Retina (tissue), 1 donor: ENCODE data around the gene CCDC142.
A peak's percentile ranks its signal among the peaks of the same experiment; 100 is the strongest.

Experiments
- DNase-seq: peaks from one replicate; pipeline ENCODE4 v3.0.0-alpha.2; 2016

The CCDC142 gene

GRCh38 chr2:74514368-74515270, 31.8 kb upstream of the CCDC142 start, which contains the start of gene TLX2:
Gene TLX2 (plus strand): TSS chr2:74514450. CDS start chr2:74514807, 357 bp downstream.
- peak; percentile 69 for DNase-seq

- DNase-seq: peak; percentile 75
Measured at GRCh38 chr2:74513605-74514367, 31.0 kb upstream of the CCDC142 start.

- DNase-seq: peak; percentile 36
Measured at GRCh38 chr2:74512744-74513604, 30.2 kb upstream of the CCDC142 start.

DNA sequence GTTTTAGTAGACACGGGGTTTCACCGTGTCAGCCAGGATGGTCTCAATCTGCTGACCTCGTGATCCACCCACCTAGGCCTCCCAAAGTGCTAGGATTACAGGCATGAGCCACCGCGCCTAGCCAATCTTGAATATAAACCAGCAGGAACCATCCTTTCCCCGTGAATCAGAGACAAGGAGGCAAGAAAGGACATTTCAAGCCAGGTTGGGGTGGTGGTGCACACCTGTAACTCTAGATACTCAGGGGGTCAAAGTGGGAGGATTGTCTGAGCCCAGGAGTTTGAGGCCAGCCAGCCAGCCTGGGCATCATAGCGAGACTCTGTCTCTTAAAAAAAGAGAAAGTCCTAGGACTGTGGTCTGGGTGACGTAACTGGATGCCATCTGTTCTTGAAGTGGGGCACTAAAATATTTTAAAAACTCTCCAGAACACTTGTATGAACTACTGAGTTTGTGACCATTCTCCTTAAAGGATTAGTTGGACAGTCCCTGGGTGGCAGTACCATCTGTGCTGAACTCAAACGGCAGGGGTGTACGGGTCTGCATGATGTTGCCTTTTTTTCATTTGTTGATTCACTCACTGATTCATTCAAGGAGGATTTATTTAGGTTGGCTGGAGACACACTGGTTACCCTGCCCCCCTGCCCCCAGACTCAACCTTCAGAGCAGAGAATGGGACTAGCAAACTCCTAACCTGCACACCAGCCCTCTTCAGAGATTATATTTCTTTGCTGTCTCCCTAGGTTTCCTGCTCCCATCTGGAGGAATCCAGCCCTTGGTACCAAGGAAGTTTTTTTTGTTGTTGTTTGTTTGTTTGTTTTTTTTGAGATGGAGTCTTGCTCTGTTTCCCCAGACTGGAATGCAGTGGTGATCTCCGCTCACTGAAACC, 28.5 kb upstream of the CCDC142 start:
- DNase-seq: no peak

GRCh38 chr2:74510272-74510671, 27.5 kb upstream of the CCDC142 start:
- no peak for DNase-seq

DNA sequence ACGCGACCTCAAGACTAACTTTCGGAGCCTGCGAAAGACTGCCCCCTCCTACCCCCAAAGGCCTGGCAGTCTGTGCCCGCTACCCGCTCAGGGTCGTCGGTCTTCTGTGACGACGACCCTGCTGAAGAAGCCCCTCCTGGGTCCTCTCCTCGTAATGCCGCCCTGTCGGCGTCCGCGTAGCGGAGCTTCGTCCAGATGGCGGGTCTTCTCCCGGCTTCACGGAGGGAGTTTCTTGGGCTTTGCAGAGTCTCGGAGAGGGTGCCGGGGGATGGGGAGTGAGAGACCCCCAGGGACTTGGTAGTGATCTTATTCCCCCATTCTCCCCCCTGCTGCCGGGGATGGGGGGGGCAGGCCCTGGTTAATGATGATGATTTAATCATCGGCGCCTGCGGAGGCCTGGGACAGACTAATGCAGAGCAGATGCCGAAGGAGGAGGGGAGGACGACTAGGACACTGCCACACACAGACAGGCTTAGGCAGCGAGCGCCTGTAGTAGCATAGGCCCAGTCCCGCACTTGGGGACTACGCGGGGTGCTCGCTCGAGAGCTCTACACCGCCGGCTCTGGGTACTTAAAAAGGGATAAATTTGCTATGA, 25.2 kb upstream of the CCDC142 start:
- DNase-seq: no peak

DNA sequence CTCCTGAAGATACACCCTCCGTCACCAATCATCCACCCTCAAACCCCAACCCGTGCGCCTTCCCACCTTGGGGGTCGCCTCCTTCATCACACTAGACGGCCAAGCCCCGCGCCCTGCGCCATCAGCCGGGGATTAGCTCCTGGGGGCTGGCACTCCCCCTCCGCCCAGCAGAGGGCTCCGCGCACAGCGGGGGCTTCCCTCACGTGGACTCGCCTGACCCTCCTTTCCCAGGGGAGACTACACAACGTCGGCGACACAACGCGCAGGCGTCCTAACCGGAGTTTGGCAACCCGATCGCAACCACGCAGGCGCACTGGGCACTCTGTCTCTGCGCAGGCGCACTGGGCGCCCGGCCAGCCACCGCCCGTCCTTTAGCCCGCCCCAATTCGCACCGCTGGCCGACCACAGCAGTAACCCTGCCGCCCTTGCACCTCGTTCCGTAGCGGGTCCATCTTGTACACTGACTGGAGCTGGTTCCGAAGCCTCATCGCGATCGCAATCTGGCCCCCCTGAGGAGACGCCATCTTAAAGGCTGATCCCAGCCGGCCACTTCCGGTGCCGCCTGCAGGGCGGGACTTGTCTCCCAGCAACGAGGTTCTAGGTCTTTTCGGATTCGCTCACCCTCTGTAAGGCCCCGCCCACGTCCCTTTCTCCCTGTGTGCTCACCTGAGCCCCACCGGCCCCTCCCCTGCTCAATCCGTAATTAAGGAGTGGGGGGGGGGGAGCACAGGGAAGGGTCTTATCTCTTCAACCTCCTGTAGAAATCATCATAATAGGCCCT, 24.5 kb upstream of the CCDC142 start, which contains the start of gene PCGF1:
Gene PCGF1 (minus strand): TSS at position 551 of the 781 bp plus-strand sequence. CDS start 27 bp downstream, at position 524.
- DNase-seq: peak; percentile 100

GRCh38 chr2:74505448-74506246, 22.8 kb upstream of the CCDC142 start:
- no peak for DNase-seq

GRCh38 chr2:74504591-74504990, 21.8 kb upstream of the CCDC142 start:
- no peak for DNase-seq

GRCh38 chr2:74503506-74504475, 21.0 kb upstream of the CCDC142 start:
- peak; percentile 16 for DNase-seq

DNA sequence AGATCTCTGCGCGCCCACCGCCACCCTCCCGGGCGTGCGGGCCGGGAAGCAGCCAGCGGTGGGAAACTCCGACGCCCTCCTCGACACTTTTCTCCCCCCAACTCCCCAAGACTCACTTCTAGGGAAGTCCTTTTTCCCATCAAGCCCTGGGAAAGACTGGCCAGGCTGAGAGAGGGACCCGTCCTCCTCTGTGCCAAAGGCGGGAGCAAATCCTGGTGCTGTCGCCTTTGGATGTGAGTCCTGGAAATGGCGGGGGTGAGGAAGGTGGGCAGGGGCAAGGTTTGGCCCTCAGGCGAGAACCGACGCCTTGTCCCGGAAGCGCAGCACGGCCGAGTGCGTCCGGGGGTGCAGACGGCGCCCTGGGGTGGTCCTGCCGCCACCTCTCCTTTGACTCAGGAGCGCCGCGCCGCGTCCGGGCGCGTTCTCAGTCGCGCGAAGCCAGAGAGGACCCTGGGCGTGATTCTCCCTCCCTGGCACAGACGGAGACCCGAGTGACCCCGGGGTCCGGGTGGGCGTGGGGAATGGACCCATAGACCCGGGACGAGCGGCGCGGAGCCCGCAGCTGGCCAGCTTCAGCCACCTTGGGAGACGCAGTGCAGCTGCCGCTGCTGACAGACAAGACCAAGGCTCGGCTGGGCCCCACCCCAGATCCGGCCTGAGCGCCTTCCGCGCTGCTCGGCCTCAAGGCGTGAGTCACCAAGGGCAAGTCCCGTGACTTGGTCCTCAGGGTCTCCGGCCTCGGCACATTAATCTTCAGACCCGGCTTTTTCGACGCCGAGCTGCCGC, 20.1 kb upstream of the CCDC142 start:
- peak; percentile 75 for DNase-seq

DNA sequence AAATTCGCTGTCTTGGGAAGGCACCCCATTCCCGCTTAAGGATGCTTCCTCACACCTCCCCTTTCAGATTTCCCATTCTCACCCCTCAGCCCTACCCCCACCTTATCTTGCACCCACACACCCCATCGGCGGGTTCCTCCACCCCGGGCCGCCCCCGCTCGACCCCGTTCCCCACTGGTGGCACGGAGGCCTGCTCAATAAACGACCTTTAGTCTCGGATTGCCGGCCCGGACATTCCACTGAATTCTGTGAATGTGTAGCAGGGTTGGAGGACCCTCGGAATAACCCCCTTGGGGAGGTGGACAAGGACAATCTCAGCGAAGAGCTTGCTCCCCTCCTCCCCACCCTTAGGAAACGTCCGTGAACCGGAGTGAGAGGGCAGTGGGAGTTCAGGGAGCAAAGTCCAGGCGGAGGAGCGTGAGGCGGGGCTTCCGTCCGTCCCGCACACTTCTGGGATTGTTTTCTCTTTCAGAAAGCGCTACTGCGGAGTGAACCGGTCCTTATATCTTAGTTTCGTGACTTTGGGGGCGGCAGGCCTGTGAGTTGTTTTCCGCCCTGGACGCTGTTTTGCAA, 19.4 kb upstream of the CCDC142 start:
- DNase-seq: peak; percentile 54

- peak; percentile 37 for DNase-seq
Measured at GRCh38 chr2:74501335-74502071, 18.7 kb upstream of the CCDC142 start.

- DNase-seq: peak; percentile 16
Measured at GRCh38 chr2:74500578-74500946, 17.8 kb upstream of the CCDC142 start.

DNA sequence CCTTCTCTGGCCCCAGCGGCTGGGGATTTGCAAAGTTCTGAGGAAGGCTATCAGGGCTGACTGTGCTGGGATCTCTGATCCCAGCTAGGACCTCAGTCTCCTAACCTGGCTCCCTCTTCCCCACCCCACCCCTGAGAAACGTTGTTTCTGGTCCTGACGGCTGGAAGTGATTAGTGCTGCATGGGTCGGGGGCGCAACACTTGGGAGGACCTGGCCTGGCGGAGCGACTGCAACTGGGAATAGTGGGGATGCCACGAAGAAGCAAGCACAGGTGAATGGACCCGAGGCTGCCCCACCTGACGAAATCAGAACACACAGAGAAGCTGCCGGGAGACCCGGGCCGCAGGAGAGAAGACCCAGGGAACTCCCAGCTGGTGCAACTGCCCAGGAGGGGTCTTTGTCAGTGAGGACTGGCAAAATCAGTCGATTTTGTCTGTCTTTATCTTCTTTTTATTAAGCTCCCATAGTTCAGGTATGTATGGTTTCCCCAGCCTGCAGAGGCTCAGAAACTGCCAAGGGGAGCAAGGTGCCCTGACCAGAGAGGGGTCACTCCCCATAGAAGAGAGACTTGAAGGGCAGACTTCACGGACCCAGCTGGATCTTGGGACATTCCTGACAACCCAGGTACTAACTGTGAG, 17.3 kb upstream of the CCDC142 start:
- no peak for DNase-seq
